HFF-Myc (cell line): ENCODE results near the gene FGF7.
"Not testable (repeated sequence)": the region's sequence is repeated elsewhere in the genome, so short reads cannot be mapped to it uniquely, and the experiment has no call there.

Experiments used
- DNase-seq: peaks from one replicate; pipeline ENCODE4 v3.0.0-alpha.2; 2011; ENCODE audit warnings: low read depth; ENCODE audit errors: extremely low read depth
- H3K4me3 ChIP-seq: replicated peaks from 2 replicates; pipeline ENCODE4 v1.5.1; 2011; ENCODE audit warnings: low read depth, mild to moderate bottlenecking, control low read depth, low read length
- TF ChIP-seq, protein P1 (sequence below): IDR thresholded peaks from 2 replicates; pipeline ENCODE4 v1.5.1; 2012; ENCODE audit warnings: mild to moderate bottlenecking, low read depth, low read length, control low read depth; ENCODE audit errors: missing control alignments

FGF7 gene

DNA sequence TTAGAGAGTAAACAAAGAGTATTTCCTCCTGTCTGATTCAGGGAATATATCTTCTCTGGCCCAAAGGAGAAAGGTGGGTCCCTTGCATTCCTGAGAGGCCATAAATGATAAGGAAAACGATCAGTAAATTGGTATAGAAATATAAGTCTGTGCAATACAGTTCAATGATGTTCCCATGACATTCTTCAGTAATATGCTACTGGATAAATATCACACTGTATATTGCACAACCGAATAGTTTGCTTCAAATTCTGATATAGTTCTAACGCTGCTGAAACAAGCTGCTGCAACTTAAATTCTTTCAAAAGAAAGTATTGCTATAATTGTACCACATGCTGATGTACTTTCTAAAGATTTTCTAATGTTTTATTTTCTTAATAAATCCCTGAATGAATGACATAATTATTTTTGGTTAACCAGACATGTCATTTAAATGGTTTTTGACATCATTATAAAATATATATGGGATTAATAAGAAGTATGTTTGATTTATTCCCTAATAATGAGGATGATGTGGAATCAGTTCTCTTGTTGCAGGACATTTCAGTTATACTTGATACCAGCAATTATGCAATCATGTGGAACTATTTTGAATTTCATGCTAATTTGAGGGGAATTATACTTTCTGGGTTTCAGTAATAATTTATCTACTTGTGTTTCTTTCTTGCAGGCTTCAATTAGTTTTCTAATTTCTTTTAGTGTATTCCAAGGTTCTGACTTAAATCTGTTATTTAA, 44.9 kb downstream of the FGF7 start:
- no peak for DNase-seq
- no peak overlapping the region for H3K4me3 ChIP-seq
- TF ChIP-seq, protein P1, sequence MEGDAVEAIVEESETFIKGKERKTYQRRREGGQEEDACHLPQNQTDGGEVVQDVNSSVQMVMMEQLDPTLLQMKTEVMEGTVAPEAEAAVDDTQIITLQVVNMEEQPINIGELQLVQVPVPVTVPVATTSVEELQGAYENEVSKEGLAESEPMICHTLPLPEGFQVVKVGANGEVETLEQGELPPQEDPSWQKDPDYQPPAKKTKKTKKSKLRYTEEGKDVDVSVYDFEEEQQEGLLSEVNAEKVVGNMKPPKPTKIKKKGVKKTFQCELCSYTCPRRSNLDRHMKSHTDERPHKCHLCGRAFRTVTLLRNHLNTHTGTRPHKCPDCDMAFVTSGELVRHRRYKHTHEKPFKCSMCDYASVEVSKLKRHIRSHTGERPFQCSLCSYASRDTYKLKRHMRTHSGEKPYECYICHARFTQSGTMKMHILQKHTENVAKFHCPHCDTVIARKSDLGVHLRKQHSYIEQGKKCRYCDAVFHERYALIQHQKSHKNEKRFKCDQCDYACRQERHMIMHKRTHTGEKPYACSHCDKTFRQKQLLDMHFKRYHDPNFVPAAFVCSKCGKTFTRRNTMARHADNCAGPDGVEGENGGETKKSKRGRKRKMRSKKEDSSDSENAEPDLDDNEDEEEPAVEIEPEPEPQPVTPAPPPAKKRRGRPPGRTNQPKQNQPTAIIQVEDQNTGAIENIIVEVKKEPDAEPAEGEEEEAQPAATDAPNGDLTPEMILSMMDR: no peak

DNA sequence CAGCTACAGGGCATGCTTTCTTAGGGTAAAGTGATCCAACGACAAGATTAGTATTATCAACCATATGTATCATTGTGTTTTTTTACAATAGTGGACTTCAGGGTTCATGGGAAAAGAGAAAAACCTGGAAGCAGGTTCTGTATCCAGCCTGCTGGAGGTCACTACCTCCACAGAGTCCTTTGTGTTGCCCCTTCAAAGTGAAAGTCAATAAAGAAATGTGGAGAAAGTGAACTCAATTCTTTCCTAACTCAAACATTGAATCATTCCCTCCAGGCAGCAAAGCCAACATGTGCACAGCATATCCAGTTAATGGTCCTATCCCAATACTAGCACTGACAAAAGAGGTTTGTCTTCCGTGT, 45.4 kb downstream of the FGF7 start:
- TF ChIP-seq, protein P1: no peak
- peak; percentile 26 for DNase-seq
- no peak overlapping the region for H3K4me3 ChIP-seq

DNA sequence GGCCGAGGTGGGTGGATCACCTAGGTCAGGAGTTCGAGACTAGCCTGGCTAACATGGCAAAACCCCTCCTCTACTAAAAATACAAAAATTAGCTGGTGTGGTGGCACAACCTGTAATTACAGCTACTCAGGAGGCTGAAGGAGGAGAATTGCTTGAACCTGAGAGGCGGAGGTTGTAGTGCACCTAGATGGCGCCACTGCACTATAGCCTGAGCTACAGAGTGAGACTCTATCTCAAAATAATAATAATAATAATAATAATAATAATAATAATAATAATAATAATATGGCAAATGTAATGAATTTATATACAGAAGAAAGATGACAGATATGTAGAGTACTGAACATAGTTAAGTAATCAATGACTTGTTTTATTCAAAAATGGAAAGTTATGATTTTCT, 48.2 kb downstream of the FGF7 start:
- not testable (repeated sequence) for H3K4me3 ChIP-seq, DNase-seq

DNA sequence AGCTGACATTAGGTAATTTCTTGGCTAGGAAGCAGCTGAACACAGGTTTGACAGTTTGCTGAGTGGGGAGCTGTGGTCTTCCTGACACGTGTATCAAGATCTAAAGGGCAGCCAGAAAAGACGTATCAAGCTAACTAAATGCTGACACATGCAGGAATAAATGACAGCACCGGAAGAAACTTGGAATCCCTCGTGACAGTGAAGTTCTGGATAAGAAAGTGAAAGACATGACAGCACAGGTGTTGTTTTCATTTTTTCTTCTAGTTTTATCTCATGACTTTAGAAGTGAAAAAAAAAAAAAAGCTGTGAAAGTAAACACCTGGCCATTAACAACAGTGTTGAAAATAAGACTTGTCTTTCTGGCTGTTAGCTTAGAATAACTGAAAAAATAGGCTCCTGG, 48.7 kb downstream of the FGF7 start:
- no peak overlapping the region for H3K4me3 ChIP-seq
- DNase-seq: no peak
- TF ChIP-seq, protein P1: no peak

DNA sequence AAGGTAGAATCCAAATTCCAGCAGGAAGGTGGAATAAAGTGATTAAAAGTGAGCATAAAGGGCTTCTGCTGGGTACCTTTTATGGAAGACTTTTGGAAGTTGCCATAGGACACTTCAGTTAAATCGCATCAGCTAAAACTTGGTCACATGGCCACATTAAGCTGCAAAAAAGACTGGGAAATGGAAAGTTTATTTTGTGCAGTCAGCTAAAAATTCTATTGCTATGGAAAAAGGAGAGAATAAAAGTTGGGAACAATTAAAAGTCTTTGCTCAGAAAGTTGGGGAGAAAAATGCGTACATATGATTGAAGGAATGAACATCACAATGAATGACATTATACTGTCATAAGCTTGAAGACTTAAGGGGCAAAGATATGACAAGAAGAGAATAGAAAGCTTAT, 49.3 kb downstream of the FGF7 start:
- H3K4me3 ChIP-seq: no peak overlapping the region
- no peak for DNase-seq
- TF ChIP-seq, protein P1: no peak

DNA sequence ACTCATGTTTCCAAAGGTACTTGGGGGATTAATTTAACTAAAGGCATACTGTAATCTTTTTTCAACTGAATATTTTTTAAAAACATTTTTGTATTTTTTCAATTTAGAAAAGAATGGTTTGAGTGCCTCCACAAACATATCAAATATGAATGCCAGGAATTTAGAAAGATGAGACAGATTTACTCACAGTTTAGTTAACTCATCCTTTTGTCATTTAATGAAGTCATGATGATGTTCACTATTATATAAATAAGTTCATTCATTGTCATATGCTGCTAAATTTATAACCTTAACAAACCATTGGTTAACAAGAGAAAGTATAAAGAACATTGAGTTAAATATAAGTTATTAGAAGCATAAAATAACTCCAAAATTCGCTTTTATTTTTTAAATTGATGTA, 50.0 kb downstream of the FGF7 start:
- TF ChIP-seq, protein P1: no peak
- no peak for DNase-seq
- H3K4me3 ChIP-seq: no peak overlapping the region

DNA sequence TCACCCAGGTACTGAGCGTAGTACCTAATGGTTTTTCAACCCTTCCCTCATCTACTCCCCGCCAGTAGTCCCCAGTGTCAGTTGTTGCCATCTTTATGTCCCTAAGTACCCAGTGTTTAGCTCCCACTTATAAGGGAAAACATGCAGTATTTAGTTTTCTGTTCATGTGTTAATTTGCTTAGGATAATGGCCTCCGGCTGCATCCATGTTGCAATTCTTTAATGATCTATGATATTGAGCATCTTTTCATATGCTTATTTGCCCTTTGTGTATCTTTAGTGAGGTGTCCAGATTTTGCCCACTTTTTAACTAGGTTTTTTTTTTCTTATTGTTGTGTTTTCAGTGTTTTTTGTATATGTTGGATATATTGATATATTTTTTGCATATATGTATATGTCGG, 55.0 kb downstream of the FGF7 start:
- not testable (repeated sequence) for DNase-seq, H3K4me3 ChIP-seq

DNA sequence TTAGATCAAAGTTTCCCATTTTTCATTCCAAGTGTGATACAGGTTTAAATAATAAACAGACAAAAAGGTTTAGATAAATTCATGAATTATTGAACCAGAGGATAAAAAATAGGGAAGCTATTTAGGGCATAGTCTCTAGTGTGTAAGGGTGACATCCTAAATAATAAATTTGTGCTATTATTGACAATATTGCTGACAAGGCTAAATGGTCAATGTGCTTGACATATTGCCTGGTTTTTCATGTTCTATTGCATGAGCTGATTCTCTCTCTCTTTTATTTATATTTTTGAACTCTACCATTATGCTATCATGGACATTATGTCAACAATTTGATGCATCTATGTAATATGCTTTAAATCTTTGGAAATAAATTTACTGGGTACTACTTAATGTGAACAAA, 55.9 kb downstream of the FGF7 start:
- not testable (repeated sequence) for DNase-seq, H3K4me3 ChIP-seq

DNA sequence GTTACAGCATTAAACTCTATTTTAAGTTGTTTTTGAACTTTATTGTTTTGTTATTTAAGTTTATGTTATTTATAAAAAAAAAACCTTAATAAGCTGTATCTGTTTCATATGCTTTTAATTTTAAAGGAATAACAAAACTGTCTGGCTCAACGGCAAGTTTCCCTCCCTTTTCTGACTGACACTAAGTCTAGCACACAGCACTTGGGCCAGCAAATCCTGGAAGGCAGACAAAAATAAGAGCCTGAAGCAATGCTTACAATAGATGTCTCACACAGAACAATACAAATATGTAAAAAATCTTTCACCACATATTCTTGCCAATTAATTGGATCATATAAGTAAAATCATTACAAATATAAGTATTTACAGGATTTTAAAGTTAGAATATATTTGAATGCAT, 62.4 kb downstream of the FGF7 start:
- H3K4me3 ChIP-seq, DNase-seq: not testable (repeated sequence)
